Measurements from ENCODE around the gene DNAJC13. TPM values are rescaled to one million over a fixed set of nuclear protein-coding genes. Genes with fewer than 3 reads are reported as not detected.

DNAJC13 gene
- total RNA-seq, 1 experiment from 2014 or later: 33.7 TPM

DNA sequence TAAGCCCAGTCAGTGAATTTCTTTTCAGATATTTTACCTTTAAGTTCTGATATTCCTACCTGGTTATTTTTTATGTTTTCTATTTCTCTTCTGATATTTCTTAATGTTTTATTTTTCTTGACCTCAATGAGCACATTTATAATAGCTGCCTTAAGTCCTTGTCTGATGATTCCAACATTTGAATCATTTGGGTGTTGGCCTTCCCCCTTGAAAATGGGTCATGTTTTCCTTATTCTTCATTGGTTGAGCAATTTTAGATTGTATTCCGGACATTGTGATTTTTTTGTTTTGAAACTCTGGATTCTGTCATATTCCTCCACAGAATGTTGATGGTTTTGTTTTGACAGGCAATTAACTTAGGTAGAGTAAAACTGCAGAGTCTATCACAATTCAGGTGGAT, 170.1 kb downstream of the DNAJC13 start:
- Histone ChIP-seq H3K4me3 (no peak overlapping the region), H3K27me3 (no peaks in the 10 kb centered on the region), H3K9me3 (peaks cover 3% of the 10 kb centered on the region; the same call in 1 of the 2 replicates), H3K36me3 (0 out of 2 replicates have a peak, but pooled peaks cover 3% of the 10 kb centered on the region)
- no peak for DNase-seq

Other genes with a start within 250 kb of the DNAJC13 start
- gene ACP3, start 100.1 kb upstream of the DNAJC13 start, total RNA-seq (2014; rRNA removed; shearing (Covaris generic); ENCODE audit: low replicate concordance): not detected in 2 replicates
- gene ACKR4, start 179.8 kb downstream of the DNAJC13 start, total RNA-seq (2014; rRNA removed; shearing (Covaris generic); ENCODE audit: low replicate concordance): 0.26 and 3.9 TPM in 2 replicates
- gene ACAD11, start 242.3 kb downstream of the DNAJC13 start, total RNA-seq (2014; rRNA removed; shearing (Covaris generic); ENCODE audit: low replicate concordance): 4.3 and 12.1 TPM in 2 replicates
- gene UBA5, start 242.8 kb downstream of the DNAJC13 start, total RNA-seq (2014; rRNA removed; shearing (Covaris generic); ENCODE audit: low replicate concordance): 40.5 and 49.2 TPM in 2 replicates

All from MG63 (cell line).